ENCODE measurements around the gene MYL2. TPM values are rescaled to one million over a fixed set of nuclear protein-coding genes. Genes with fewer than 3 reads are reported as not detected.

The MYL2 gene
- polyA plus RNA-seq, 1 experiment = not detected

DNA sequence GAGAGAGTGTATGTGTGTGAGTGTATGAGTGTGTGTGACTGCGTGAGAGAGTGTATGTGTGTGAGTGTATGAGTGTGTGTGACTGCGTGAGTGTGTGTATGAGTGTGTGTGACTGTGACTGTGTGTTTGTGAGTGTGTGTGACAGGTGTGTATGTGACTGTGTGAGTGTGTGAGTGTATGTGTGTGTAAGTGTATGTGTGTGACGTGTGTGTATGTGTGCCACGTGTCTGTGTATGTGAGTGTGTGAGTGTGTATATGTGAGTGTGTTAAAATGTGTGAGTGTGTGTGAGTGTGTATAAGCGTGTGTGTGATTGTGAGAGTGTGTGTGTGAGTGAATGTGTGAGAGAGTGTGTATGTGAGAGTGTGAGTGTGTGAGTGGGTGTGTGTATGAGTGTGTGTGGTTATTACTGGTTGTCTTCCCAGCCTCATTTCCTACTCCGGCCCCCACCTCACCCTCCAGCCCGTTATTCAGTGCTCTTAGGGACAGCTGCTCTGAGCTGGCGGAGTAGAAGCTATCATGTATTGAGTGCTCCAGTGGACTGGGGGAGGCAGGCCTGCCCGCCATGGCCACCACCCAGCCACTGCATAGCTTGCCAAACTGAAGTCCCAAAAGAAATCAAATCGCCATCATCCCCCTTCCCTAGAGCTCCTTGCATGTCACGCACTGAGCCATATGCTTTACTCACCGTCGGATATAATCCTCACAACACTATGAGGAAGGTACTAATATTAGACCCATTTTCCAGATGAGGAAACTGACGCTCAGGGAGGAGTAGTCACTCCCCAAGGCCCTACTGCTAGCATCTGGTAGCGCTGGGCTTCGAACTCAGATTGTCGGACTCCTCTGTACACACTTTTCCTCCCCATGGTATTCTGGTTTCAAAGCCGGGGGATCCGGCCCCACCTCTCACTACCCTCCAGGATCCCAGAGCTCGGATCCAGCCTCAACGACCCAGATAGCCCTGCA lies 10.3 kb upstream of the MYL2 start:
- no peak for DNase-seq (ENCODE audit: low read depth)
- CTCF ChIA-PET = interaction anchor here (0.6 to 1.4 kb wide), 3 partner anchors 15 to 26 kb away, joined by 3 read pairs; no protein-coding TSS in a partner anchor
- TF ChIP-seq, protein P1, sequence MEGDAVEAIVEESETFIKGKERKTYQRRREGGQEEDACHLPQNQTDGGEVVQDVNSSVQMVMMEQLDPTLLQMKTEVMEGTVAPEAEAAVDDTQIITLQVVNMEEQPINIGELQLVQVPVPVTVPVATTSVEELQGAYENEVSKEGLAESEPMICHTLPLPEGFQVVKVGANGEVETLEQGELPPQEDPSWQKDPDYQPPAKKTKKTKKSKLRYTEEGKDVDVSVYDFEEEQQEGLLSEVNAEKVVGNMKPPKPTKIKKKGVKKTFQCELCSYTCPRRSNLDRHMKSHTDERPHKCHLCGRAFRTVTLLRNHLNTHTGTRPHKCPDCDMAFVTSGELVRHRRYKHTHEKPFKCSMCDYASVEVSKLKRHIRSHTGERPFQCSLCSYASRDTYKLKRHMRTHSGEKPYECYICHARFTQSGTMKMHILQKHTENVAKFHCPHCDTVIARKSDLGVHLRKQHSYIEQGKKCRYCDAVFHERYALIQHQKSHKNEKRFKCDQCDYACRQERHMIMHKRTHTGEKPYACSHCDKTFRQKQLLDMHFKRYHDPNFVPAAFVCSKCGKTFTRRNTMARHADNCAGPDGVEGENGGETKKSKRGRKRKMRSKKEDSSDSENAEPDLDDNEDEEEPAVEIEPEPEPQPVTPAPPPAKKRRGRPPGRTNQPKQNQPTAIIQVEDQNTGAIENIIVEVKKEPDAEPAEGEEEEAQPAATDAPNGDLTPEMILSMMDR (IDR thresholded peaks at IDR 0.05; ENCODE audit: insufficient read depth, low read depth, low read length) = no peak

DNA sequence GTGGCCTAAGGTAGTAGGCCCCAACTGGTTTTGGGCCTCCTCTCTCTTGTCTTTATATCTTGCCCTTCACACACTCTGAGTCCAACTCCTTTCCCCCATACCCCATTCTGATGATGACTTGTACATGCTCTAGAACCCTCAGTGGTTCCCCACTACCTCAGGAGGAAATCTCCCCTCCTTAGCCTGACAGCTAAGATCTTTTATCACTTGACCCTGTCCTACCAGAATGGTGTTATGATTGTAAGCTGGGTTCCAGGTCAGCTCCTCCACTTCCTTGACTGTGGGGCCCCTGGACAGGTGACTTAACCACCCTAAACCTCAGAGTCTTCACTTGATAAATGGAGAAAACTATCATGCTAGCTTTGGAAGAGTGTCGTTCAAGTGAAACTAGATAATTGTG lies 9.4 kb upstream of the MYL2 start:
- DNase-seq (ENCODE audit: low read depth) = no peak
- CTCF ChIA-PET = no interaction called here

More for the DNA sequence above, 10.3 kb upstream of the MYL2 start:
- no peaks in the 10 kb centered on the region for H3K36me3 ChIP-seq (ENCODE audit: control insufficient read depth, insufficient read depth, low read length)
- no peak overlapping the region for H3K4me3 ChIP-seq (ENCODE audit: low read depth, low read length)
- H3K27me3 ChIP-seq (ENCODE audit: control insufficient read depth, insufficient read depth, low read length) = no peaks in the 10 kb centered on the region
- POLR2A ChIA-PET = no interaction called here

DNA sequence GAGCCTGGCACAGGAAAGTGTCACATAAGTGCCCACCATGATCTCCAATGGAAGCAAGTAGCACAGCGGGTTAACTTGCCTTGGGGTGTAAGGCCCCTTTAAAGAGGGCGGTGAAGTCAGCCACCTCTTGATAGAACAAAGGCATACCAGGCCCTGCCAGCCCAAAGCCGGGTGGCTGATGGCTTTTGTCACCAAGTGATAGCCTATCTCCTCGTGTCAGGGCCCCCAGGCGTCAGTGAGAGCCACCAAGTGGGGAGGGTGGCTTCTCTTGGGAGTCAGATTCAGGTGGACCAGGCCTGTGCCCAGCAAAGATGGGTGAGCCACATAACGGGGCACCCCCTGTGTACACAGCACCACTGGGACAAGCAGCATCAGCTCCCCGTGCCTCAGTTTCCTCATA lies 8.3 kb upstream of the MYL2 start:
- Histone ChIP-seq H3K27me3 (ENCODE audit: control insufficient read depth, insufficient read depth, low read length) (no peaks in the 10 kb centered on the region), H3K4me3 (ENCODE audit: low read depth, low read length) (no peak overlapping the region), H3K36me3 (ENCODE audit: control insufficient read depth, insufficient read depth, low read length) (no peaks in the 10 kb centered on the region)
- ChIA-PET CTCF (interaction anchor here (0.7 to 1.3 kb wide), 2 partner anchors 8 to 17 kb away, joined by 3 to 4 read pairs; no protein-coding TSS in a partner anchor), POLR2A (no interaction called here)
- TF ChIP-seq, protein P1 (IDR thresholded peaks at IDR 0.05; ENCODE audit: insufficient read depth, low read depth, low read length) = no peak
- no peak for DNase-seq (ENCODE audit: low read depth)

More for the DNA sequence above, 9.4 kb upstream of the MYL2 start:
- POLR2A ChIA-PET = no interaction called here
- Histone ChIP-seq H3K4me3 (ENCODE audit: low read depth, low read length) (no peak overlapping the region), H3K27me3 (ENCODE audit: control insufficient read depth, insufficient read depth, low read length) (no peaks in the 10 kb centered on the region), H3K36me3 (ENCODE audit: control insufficient read depth, insufficient read depth, low read length) (no peaks in the 10 kb centered on the region)
- TF ChIP-seq, protein P1 (IDR thresholded peaks at IDR 0.05; ENCODE audit: insufficient read depth, low read depth, low read length) = no peak

DNA sequence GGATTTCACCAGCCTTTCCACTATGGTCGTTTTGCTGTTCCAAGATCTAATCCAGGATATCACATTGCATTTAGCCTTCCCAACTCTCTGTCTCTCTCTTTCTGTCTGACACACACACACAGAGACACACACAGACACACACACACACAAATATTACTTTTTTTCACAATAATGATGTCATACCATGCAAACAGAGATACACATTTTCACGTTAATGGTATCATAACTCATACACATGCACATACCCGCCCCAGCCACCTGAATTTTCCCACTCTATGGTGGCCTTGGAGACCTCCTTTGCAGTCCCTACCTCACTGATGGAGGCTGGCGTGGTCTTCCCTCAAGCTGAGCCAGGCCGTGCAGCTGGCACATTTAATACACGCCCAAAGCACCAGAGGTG lies 7.2 kb upstream of the MYL2 start:
- Histone ChIP-seq H3K36me3 (ENCODE audit: control insufficient read depth, insufficient read depth, low read length) (no peaks in the 10 kb centered on the region), H3K27me3 (ENCODE audit: control insufficient read depth, insufficient read depth, low read length) (no peaks in the 10 kb centered on the region), H3K4me3 (ENCODE audit: low read depth, low read length) (no peak overlapping the region)
- no peak for DNase-seq (ENCODE audit: low read depth)
- CTCF ChIA-PET = interaction anchor here (1.3 kb wide), 1 partner anchor 9 kb away, joined by 3 read pairs; no protein-coding TSS in a partner anchor
- POLR2A ChIA-PET = no interaction called here
- TF ChIP-seq, protein P1 (IDR thresholded peaks at IDR 0.05; ENCODE audit: insufficient read depth, low read depth, low read length) = no peak

DNA sequence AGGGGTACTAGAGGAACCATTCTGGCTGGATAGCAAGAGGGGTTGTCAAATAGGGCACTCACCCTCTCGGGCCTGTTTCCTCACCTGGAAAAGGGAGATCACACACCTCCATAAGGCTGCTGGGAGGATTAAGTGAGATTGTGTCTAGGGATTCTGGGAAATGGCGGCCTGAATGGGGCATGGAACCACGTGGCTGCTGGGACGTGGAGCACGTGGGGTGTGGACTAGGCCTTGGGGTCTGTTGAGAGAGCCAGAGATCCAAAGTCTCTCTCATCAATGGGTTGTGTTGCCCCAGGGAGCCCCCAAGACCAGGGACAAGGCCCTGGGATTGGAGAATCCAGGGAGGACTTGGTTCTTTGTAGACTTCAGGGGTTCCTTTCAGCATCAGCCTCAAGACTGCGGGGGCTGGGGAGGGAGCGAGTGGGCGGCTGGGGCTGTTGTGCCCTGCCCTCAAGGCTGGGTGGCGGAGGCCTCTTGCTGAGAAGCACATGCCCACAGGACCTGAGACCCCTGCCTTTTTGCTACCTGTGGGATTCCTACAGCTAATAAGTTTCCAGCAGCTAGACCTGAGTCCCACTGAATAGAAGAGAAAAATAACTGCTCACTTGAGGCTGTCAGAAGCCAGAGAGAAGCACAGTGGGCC lies 3.4 kb upstream of the MYL2 start:
- Histone ChIP-seq H3K27me3 (ENCODE audit: control insufficient read depth, insufficient read depth, low read length) (no peaks in the 10 kb centered on the region), H3K36me3 (ENCODE audit: control insufficient read depth, insufficient read depth, low read length) (no peaks in the 10 kb centered on the region), H3K4me3 (ENCODE audit: low read depth, low read length) (no peak overlapping the region)
- TF ChIP-seq, protein P1 (IDR thresholded peaks at IDR 0.05; ENCODE audit: insufficient read depth, low read depth, low read length) = no peak
- no peak for DNase-seq (ENCODE audit: low read depth)
- POLR2A ChIA-PET = no interaction called here
- CTCF ChIA-PET = no interaction called here
